A673 (cell line): ENCODE measurements around the gene CD72. TPM values are rescaled to one million over a fixed set of nuclear protein-coding genes. Genes with fewer than 3 reads are reported as not detected.

ENCODE experiments used
- BruUV-seq: library from RNA; stranded (reverse); fragments of 400-500 nt; replicated peaks from 2 replicates; lab custom pipeline; 2021; lab: Mats Ljungman, UMichigan
- CTCF ChIA-PET: fragments of 300-600 bp; sonication (Branson Sonifier 250); formaldehyde crosslinking; loops from one replicate; lab custom pipeline; 2022; ENCODE audit warnings: antibody characterized with exemption; lab: Charles Lee
- POLR2A ChIA-PET: fragments of 300-600 bp; sonication (Branson Sonifier 250); formaldehyde crosslinking; loops from one replicate; lab custom pipeline; 2022; ENCODE audit warnings: antibody characterized with exemption; ENCODE audit not compliant: low non-redundant PET; lab: Charles Lee
- DNase-seq: peaks from one replicate; pipeline ENCODE4 v3.0.0-alpha.2; 2015; ENCODE audit warnings: low spot score
- H3K27ac ChIP-seq: fragments of 200-600 bp; sonication (generic); 2 replicates; pipeline ENCODE4 v1.5.1; 2016; ENCODE audit warnings: mixed run types, low read depth, mild to moderate bottlenecking, mixed read lengths, antibody characterized with exemption, low read length; ENCODE audit not compliant: poor library complexity, severe bottlenecking
- H3K27me3 ChIP-seq: fragments of 200-600 bp; sonication (generic); replicated peaks from 2 replicates; pipeline ENCODE4 v1.6.1; 2017; ENCODE audit warnings: mixed run types, low read depth, mild to moderate bottlenecking, mixed read lengths, antibody characterized with exemption, low read length; ENCODE audit not compliant: insufficient read depth, poor library complexity
- H3K36me3 ChIP-seq: fragments of 200-600 bp; sonication (generic); 2 replicates; pipeline ENCODE4 v1.6.1; 2016; ENCODE audit warnings: mixed run types, mild to moderate bottlenecking, mixed read lengths, antibody characterized with exemption, low read length; ENCODE audit not compliant: insufficient read depth, poor library complexity, severe bottlenecking
- H3K4me1 ChIP-seq: fragments of 200-600 bp; sonication (generic); 2 replicates; pipeline ENCODE4 v1.6.1; 2017; ENCODE audit warnings: mixed run types, mild to moderate bottlenecking, mixed read lengths, antibody characterized with exemption, low read length; ENCODE audit not compliant: insufficient read depth, poor library complexity, severe bottlenecking
- H3K4me3 ChIP-seq: fragments of 200-600 bp; sonication (generic); 2 replicates; pipeline ENCODE4 v1.5.1; 2016; ENCODE audit warnings: low read depth, mixed run types, mild to moderate bottlenecking, mixed read lengths, low read length; ENCODE audit not compliant: poor library complexity, severe bottlenecking
- H3K9me3 ChIP-seq: fragments of 200-600 bp; sonication (generic); 2 replicates; pipeline ENCODE4 v1.6.1; 2016; ENCODE audit warnings: mixed run types, low read depth, mild to moderate bottlenecking, mixed read lengths, antibody characterized with exemption, low read length; ENCODE audit not compliant: poor library complexity, severe bottlenecking
- EZH2 ChIP-seq: fragments of 200-600 bp; sonication (generic); IDR thresholded peaks from 2 replicates; pipeline ENCODE4 v1.6.1; 2017; ENCODE audit warnings: borderline replicate concordance, low read depth, mild to moderate bottlenecking, mixed read lengths, antibody characterized with exemption, low read length; ENCODE audit not compliant: poor library complexity, severe bottlenecking
- intact Hi-C: fragments of 100-400 bp; cut with micrococcal nuclease; formaldehyde crosslinking; loops from one replicate; pipeline ENCODE4 v1.10.0; 2022; ENCODE audit not compliant: unreplicated experiment
- total RNA-seq: library from RNA; stranded (reverse); gene quantifications from 2 replicates; pipeline ENCODE4 v1.2.3, GENCODE V29; 2021
- TF ChIP-seq, protein P1 (sequence below): fragments of 300-800, 200-600 bp; sonication (generic); conservative IDR thresholded peaks from 2 replicates; pipeline ENCODE4 v1.5.1; 2017; ENCODE audit warnings: low read depth, mild to moderate bottlenecking, antibody characterized with exemption, low read length, moderate library complexity, mixed read lengths

The CD72 gene
- total RNA-seq, 1 experiment from 2014 or later: not detected

DNA sequence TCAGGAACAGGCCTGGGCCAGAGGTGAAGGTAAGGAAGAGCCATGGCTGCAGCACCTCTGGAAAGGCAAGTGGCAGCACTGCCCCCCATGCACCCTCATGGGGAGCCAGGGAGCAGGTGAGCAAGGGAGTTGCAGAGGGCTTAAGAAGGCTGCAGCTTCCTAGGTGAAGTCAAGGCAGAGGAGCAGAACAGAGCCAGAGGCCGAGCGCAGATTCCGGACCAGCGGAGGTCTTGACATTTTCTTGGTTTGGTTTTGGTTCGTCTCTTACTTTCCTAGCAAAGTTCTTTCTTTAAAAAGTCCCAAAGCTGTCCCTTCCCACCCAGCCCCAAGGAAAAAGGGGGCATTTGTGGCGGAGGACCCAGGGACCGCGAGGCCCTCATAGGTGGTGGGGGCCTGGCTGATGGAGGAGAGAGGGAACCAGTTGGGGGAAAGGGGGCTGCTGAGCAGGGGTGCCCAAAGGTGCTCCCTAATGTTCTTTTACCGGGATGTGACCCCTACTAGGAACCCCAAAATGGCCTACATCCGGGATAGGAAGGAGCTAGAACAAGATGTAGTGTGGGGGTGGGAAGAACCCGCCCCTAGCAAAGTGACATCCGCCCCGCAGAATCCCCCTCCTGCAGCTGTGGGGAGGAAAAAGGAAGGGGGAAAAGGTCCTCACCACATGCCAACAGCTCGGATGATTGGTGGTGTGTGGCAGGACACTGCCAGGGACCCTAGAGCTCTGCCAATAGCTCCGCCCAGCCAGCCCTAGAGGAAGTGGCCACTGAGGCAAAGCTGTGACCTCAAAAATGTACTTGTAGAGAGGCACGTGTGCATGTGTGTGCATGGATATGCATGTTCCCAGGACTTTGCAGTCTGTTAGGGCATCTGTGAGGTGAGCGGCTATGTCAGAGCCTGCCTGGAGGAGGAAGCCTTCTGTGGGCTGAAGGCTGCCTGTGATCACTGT lies 914 bp upstream of the CD72 start:
- Histone ChIP-seq H3K4me1 (no peaks in the 10 kb centered on the region), H3K9me3 (no peaks in the 10 kb centered on the region), H3K27me3 (peaks cover 26% of the 10 kb centered on the region), H3K27ac (no peak overlapping the region), H3K36me3 (no peaks in the 10 kb centered on the region), H3K4me3 (no peak overlapping the region)
- CTCF ChIA-PET: no interaction called here
- POLR2A ChIA-PET: no interaction called here
- BruUV-seq: no TSS peak
- intact Hi-C loops: no loop called here
- DNase-seq: no peak
- TF ChIP-seq, protein P1, sequence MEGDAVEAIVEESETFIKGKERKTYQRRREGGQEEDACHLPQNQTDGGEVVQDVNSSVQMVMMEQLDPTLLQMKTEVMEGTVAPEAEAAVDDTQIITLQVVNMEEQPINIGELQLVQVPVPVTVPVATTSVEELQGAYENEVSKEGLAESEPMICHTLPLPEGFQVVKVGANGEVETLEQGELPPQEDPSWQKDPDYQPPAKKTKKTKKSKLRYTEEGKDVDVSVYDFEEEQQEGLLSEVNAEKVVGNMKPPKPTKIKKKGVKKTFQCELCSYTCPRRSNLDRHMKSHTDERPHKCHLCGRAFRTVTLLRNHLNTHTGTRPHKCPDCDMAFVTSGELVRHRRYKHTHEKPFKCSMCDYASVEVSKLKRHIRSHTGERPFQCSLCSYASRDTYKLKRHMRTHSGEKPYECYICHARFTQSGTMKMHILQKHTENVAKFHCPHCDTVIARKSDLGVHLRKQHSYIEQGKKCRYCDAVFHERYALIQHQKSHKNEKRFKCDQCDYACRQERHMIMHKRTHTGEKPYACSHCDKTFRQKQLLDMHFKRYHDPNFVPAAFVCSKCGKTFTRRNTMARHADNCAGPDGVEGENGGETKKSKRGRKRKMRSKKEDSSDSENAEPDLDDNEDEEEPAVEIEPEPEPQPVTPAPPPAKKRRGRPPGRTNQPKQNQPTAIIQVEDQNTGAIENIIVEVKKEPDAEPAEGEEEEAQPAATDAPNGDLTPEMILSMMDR: no peak
- no peak for TF ChIP-seq EZH2

GRCh38 chr9:35617548-35617947 lies 665 bp downstream of the CD72 start:
- no TSS peak for BruUV-seq
- intact Hi-C loops: no loop called here
- ChIA-PET CTCF (no interaction called here), POLR2A (no interaction called here)
- Histone ChIP-seq H3K9me3 (no peaks in the 10 kb centered on the region), H3K4me1 (no peaks in the 10 kb centered on the region), H3K27ac (no peak overlapping the region), H3K36me3 (no peaks in the 10 kb centered on the region), H3K27me3 (peaks cover 26% of the 10 kb centered on the region), H3K4me3 (peak overlapping the region; percentile 33)
- TF ChIP-seq EZH2: no peak
- TF ChIP-seq, protein P1: no peak
- DNase-seq: no peak

GRCh38 chr9:35616681-35617459 lies 1.3 kb downstream of the CD72 start:
- intact Hi-C loops: no loop called here
- Histone ChIP-seq H3K9me3 (no peaks in the 10 kb centered on the region), H3K4me1 (no peaks in the 10 kb centered on the region), H3K27me3 (peaks cover 26% of the 10 kb centered on the region), H3K4me3 (peak overlapping the region; percentile 33), H3K36me3 (no peaks in the 10 kb centered on the region), H3K27ac (no peak overlapping the region)
- ChIA-PET POLR2A (no interaction called here), CTCF (no interaction called here)
- no peak for DNase-seq
- no peak for TF ChIP-seq EZH2
- TF ChIP-seq, protein P1: no peak
- no TSS peak for BruUV-seq
